ENCODE measurements around the gene TRIM59. TPM values are rescaled to one million over a fixed set of nuclear protein-coding genes. Genes with fewer than 3 reads are reported as not detected.

The TRIM59 gene
- total RNA-seq, 4 donors from 2014 or later: 3.3 to 5.6 (median 3.8) TPM

GRCh38 chr3:160451602-160452001 lies 2.0 kb upstream of the TRIM59 start:
- no peaks in the 10 kb centered on the region for H3K27me3 ChIP-seq

GRCh38 chr3:160450846-160451245 lies 1.3 kb upstream of the TRIM59 start:
- DNase-seq: no peak
- Histone ChIP-seq H3K4me1 (peaks cover 0 to 7% of the 10 kb centered on the region in 2 donors), H3K9me3 (no peaks in the 10 kb centered on the region), H3K36me3 (no peaks in the 10 kb centered on the region), H3K4me3 (replicated peaks in 1 of 3) (no peak overlapping the region), H3K27me3 (no peaks in the 10 kb centered on the region), H3K27ac (no peak overlapping the region)
- intact Hi-C loops (cut with DNase I): no loop called here
- TF ChIP-seq POLR2A (IDR thresholded peaks at IDR 0.05) (no peak), CTCF (IDR thresholded peaks at IDR 0.05) (no peak)
- WGBS, 2 donors: 81 to 87% methylated on average over 3 of the region's 3 CpGs

More at GRCh38 chr3:160451602-160452001, 2.0 kb upstream of the TRIM59 start:
- Histone ChIP-seq H3K4me3 (replicated peaks in 1 of 3) (no peak overlapping the region), H3K4me1 (peaks cover 0 to 7% of the 10 kb centered on the region in 2 donors), H3K36me3 (no peaks in the 10 kb centered on the region), H3K27ac (no peak overlapping the region), H3K9me3 (no peaks in the 10 kb centered on the region)
- TF ChIP-seq POLR2A (IDR thresholded peaks at IDR 0.05): no peak
- no peak for TF ChIP-seq CTCF (IDR thresholded peaks at IDR 0.05)
- 91 to 92% methylated on average over 4 of the region's 4 CpGs for WGBS, 2 donors
- intact Hi-C loops (cut with DNase I): no loop called here
- DNase-seq: no peak

DNA sequence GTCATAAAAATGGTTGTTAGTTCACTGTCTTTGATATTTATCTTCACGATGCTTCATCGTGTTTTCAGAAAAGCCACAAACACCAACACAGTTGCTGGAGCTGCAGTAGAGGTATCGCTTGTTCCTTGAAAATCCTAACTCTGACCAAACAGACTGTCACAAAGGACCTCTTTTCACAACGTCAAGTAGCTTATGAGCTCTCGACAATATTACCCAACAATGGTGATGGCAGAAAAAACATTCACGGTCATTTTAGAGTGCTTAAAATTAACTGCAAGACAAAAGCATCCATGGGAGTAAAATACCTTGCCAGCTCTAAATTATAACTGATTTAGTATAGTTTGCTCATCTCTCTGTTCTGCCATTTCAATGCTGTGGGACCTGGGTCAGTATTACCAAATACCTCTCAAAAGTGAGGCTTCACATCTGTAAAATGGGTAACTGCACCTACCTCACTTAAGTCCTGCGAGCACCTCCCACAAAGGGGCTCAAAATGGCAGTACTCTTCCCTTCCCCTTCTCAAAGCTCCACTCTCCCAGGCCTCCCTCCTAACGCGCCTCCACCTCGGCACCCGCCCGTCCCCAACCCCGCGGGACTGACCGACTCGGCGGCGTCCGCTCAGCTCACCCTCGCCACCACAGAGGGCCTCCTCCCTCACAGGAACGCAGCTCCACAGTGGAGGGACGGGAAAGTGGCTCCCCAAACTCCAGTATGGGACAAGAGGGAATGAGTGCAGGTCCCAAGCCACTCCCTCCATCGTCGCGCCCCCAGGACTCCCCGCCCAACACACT lies 546 bp downstream of the TRIM59 start:
- peaks cover 0 to 7% of the 10 kb centered on the region in 2 donors for H3K4me1 ChIP-seq
- H3K27ac ChIP-seq: peak overlapping the region in 1 of 3 donors; percentile 24
- TF ChIP-seq CTCF (IDR thresholded peaks at IDR 0.05): no peak
- no peak for TF ChIP-seq POLR2A (IDR thresholded peaks at IDR 0.05)
- no peaks in the 10 kb centered on the region for H3K36me3 ChIP-seq
- intact Hi-C loops (cut with DNase I): no loop called here
- H3K9me3 ChIP-seq: no peaks in the 10 kb centered on the region
- DNase-seq: no peak
- no peaks in the 10 kb centered on the region for H3K27me3 ChIP-seq
- WGBS, 2 donors: 3 to 4% methylated on average over 25 of the region's 26 CpGs
- peak overlapping the region in 2 of 3 donors; percentile 23 to 39 for H3K4me3 ChIP-seq (replicated peaks in 1 of 3)

- TF ChIP-seq CTCF (IDR thresholded peaks at IDR 0.05) (no peak), POLR2A (IDR thresholded peaks at IDR 0.05) (no peak)
- Histone ChIP-seq H3K27ac (no peak overlapping the region), H3K27me3 (no peaks in the 10 kb centered on the region), H3K4me1 (peaks cover 0 to 7% of the 10 kb centered on the region in 2 donors), H3K36me3 (no peaks in the 10 kb centered on the region), H3K9me3 (no peaks in the 10 kb centered on the region), H3K4me3 (replicated peaks in 1 of 3) (no peak overlapping the region)
- 78 to 79% methylated on average over 3 of the region's 3 CpGs for WGBS, 2 donors
- intact Hi-C loops (cut with DNase I): no loop called here
- DNase-seq: no peak
Measured at GRCh38 chr3:160447544-160447943, 2.0 kb downstream of the TRIM59 start.

GRCh38 chr3:160446522-160447056 lies 3.0 kb downstream of the TRIM59 start:
- TF ChIP-seq CTCF (IDR thresholded peaks at IDR 0.05) (no peak), POLR2A (IDR thresholded peaks at IDR 0.05) (no peak)
- intact Hi-C loops (cut with DNase I): no loop called here
- DNase-seq: no peak
- peaks cover 0 to 7% of the 10 kb centered on the region in 2 donors for H3K4me1 ChIP-seq
- H3K9me3 ChIP-seq: no peaks in the 10 kb centered on the region
- H3K36me3 ChIP-seq: no peaks in the 10 kb centered on the region
- H3K27ac ChIP-seq: no peak overlapping the region
- no peak overlapping the region for H3K4me3 ChIP-seq (replicated peaks in 1 of 3)
- 96 to 98% methylated on average over 13 of the region's 13 CpGs for WGBS, 2 donors
- no peaks in the 10 kb centered on the region for H3K27me3 ChIP-seq

Data from thyroid gland (tissue), 4 donors.